GM18505 (cell line): Measurements from ENCODE around the gene HSPB7.

ENCODE experiments used
- ATAC-seq: cut with Tn5 transposase; IDR thresholded peaks from one replicate; pipeline ENCODE4 v1.9.1; 2021; ENCODE audit not compliant: unreplicated experiment
- POLR2A ChIP-seq: IDR thresholded peaks from 4 replicates; pipeline ENCODE4 v1.6.1; 2011; ENCODE audit warnings: borderline replicate concordance; ENCODE audit not compliant: insufficient read depth, insufficient read length; ENCODE audit errors: extremely low read depth

The HSPB7 gene

GRCh38 chr1:16020325-16020724, 2.5 kb upstream of the HSPB7 start:
- no peak for TF ChIP-seq POLR2A
- ATAC-seq: no peak

GRCh38 chr1:16019644-16020277, 1.9 kb upstream of the HSPB7 start:
- no peak for TF ChIP-seq POLR2A
- ATAC-seq: no peak

GRCh38 chr1:16018749-16019643, 1.2 kb upstream of the HSPB7 start:
- ATAC-seq: no peak

GRCh38 chr1:16018308-16018707, 465 bp upstream of the HSPB7 start:
- TF ChIP-seq POLR2A: no peak
- ATAC-seq: no peak

More at GRCh38 chr1:16018749-16019643, 1.2 kb upstream of the HSPB7 start:
- no peak for TF ChIP-seq POLR2A

- ATAC-seq: no peak
- TF ChIP-seq POLR2A: no peak
These were observed 775 bp downstream of the HSPB7 start for GRCh38 chr1:16017076-16017460.

- ATAC-seq: no peak
- TF ChIP-seq POLR2A: no peak
These were observed 1.6 kb downstream of the HSPB7 start for GRCh38 chr1:16015960-16016901.

- no peak for ATAC-seq
- no peak for TF ChIP-seq POLR2A
These were observed 2.4 kb downstream of the HSPB7 start for GRCh38 chr1:16015491-16015890.

- ATAC-seq: no peak
- TF ChIP-seq POLR2A: no peak
These were observed 3.0 kb downstream of the HSPB7 start for GRCh38 chr1:16014509-16015482.

- no peak for TF ChIP-seq POLR2A
- no peak for ATAC-seq
These were observed 4.0 kb downstream of the HSPB7 start for GRCh38 chr1:16013908-16014258.

- ATAC-seq: no peak
- TF ChIP-seq POLR2A: no peak
These were observed 4.5 kb downstream of the HSPB7 start for GRCh38 chr1:16013220-16013907.

- ATAC-seq: no peak
- TF ChIP-seq POLR2A: no peak
These were observed 5.1 kb downstream of the HSPB7 start for GRCh38 chr1:16012590-16013219.
